Caco-2 (cell line): Measurements from ENCODE around the gene GAS7. TPM values are rescaled to one million over a fixed set of nuclear protein-coding genes. Genes with fewer than 3 reads are reported as not detected.

Source experiments
- BruUV-seq: library from RNA; stranded (reverse); fragments of 400-500 nt; replicated peaks from 2 replicates; lab custom pipeline; 2021; lab: Mats Ljungman, UMichigan
- CTCF ChIA-PET: fragments of 300-600 bp; sonication (Branson Sonifier 250); formaldehyde crosslinking; loops from one replicate; lab custom pipeline; 2022; ENCODE audit warnings: antibody characterized with exemption; lab: Charles Lee
- POLR2A ChIA-PET: fragments of 300-600 bp; sonication (Branson Sonifier 250); formaldehyde crosslinking; loops from one replicate; lab custom pipeline; 2022; ENCODE audit warnings: antibody characterized with exemption; lab: Charles Lee
- DNase-seq, 2 experiments: peaks; one replicate each; pipeline versions ENCODE4 v3.0.0 to v3.0.0-alpha.2; 2020 to 2022
- H3K27me3 ChIP-seq: replicated peaks from 2 replicates; pipeline ENCODE4 v1.6.0; 2011; ENCODE audit warnings: low read length; ENCODE audit not compliant: control insufficient read depth, insufficient read depth
- H3K36me3 ChIP-seq: 2 replicates; pipeline ENCODE4 v1.5.1; 2011; ENCODE audit warnings: low read length; ENCODE audit not compliant: control insufficient read depth, insufficient read depth
- H3K4me1 ChIP-seq: fragments of 250-450 bp; sonication (Bioruptor Pico); 2 replicates; pipeline ENCODE4 v1.5.1; 2020; ENCODE audit warnings: mild to moderate bottlenecking
- H3K4me3 ChIP-seq: 2 replicates; pipeline ENCODE4 v1.5.1; 2011; ENCODE audit warnings: low read depth, mild to moderate bottlenecking, control low read depth, low read length
- H3K9me3 ChIP-seq: fragments of 250-450 bp; sonication (Bioruptor Pico); 2 replicates; pipeline ENCODE4 v1.5.1; 2020; ENCODE audit warnings: mild to moderate bottlenecking, moderate library complexity
- H3K27ac Mint-ChIP-seq: one replicate; pipeline ENCODE4 v1.8.0; 2022; ENCODE audit warnings: mixed read lengths; ENCODE audit not compliant: unreplicated experiment
- H3K27me3 Mint-ChIP-seq: one replicate; pipeline ENCODE4 v1.8.0; 2022; ENCODE audit warnings: mixed read lengths; ENCODE audit not compliant: insufficient read depth, unreplicated experiment
- H3K36me3 Mint-ChIP-seq: one replicate; pipeline ENCODE4 v1.8.0; 2022; ENCODE audit warnings: mild to moderate bottlenecking, mixed read lengths; ENCODE audit not compliant: insufficient read depth, unreplicated experiment
- H3K4me1 Mint-ChIP-seq: one replicate; pipeline ENCODE4 v1.8.0; 2022; ENCODE audit warnings: low read depth, mixed read lengths; ENCODE audit not compliant: unreplicated experiment
- H3K4me3 Mint-ChIP-seq: one replicate; pipeline ENCODE4 v1.8.0; 2022; ENCODE audit warnings: mild to moderate bottlenecking, moderate library complexity, mixed read lengths; ENCODE audit not compliant: unreplicated experiment
- H3K9me3 Mint-ChIP-seq: one replicate; pipeline ENCODE4 v1.8.0; 2022; ENCODE audit warnings: mixed read lengths; ENCODE audit not compliant: unreplicated experiment
- intact Hi-C: fragments of 100-400 bp; cut with micrococcal nuclease; formaldehyde crosslinking; loops from one replicate; pipeline ENCODE4 v1.10.0; 2022; ENCODE audit not compliant: unreplicated experiment
- total RNA-seq: library from RNA; stranded (reverse); gene quantifications from 2 replicates; pipeline ENCODE4 v1.2.3, GENCODE V29; 2022
- TF ChIP-seq, protein P1 (sequence below), 2 experiments: fragments of 200-600 bp in 1 of 2; IDR thresholded peaks; 1 replicate in 1 of 2; 2 replicates in 1 of 2; pipeline versions ENCODE4 v1.5.1 to v1.8.0; 2011 to 2022; ENCODE audit warnings: antibody characterized with exemption in 1 of 2, control low read depth in 1 of 2, inconsistent platforms in 1 of 2, low read depth in 1 of 2, low read length in 1 of 2, mild to moderate bottlenecking in 1 of 2, moderate library complexity in 1 of 2; ENCODE audit not compliant: insufficient read depth in 1 of 2, severe bottlenecking in 1 of 2, unreplicated experiment in 1 of 2

GAS7 gene
- total RNA-seq, 1 experiment from 2014 or later, result 0.34 TPM

- Histone ChIP-seq H3K36me3 (no peaks in the 10 kb centered on the region), H3K9me3 (no peaks in the 10 kb centered on the region), H3K4me3 (no peak overlapping the region), H3K4me1 (no peaks in the 10 kb centered on the region), H3K27me3 (no peaks in the 10 kb centered on the region)
- Mint-ChIP-seq H3K27me3 (peaks cover 2% of the 10 kb centered on the region), H3K9me3 (no peaks in the 10 kb centered on the region), H3K27ac (no peak overlapping the region), H3K36me3 (no peaks in the 10 kb centered on the region), H3K4me1 (no peaks in the 10 kb centered on the region), H3K4me3 (no peak overlapping the region)
- CTCF ChIA-PET, result no interaction called here
- intact Hi-C loops, result no loop called here
- TF ChIP-seq, protein P1, sequence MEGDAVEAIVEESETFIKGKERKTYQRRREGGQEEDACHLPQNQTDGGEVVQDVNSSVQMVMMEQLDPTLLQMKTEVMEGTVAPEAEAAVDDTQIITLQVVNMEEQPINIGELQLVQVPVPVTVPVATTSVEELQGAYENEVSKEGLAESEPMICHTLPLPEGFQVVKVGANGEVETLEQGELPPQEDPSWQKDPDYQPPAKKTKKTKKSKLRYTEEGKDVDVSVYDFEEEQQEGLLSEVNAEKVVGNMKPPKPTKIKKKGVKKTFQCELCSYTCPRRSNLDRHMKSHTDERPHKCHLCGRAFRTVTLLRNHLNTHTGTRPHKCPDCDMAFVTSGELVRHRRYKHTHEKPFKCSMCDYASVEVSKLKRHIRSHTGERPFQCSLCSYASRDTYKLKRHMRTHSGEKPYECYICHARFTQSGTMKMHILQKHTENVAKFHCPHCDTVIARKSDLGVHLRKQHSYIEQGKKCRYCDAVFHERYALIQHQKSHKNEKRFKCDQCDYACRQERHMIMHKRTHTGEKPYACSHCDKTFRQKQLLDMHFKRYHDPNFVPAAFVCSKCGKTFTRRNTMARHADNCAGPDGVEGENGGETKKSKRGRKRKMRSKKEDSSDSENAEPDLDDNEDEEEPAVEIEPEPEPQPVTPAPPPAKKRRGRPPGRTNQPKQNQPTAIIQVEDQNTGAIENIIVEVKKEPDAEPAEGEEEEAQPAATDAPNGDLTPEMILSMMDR (IDR thresholded peaks at IDR 0.05; ENCODE audit: insufficient read depth in 1 of 2, low read depth in 1 of 2, low read length in 1 of 2, severe bottlenecking in 1 of 2, unreplicated experiment in 1 of 2), result no peak
- BruUV-seq, result no TSS peak
- POLR2A ChIA-PET, result no interaction called here
- no peak for DNase-seq
Observed at GRCh38 chr17:9902120-9902519, 296.3 kb downstream of the GAS7 start.

GRCh38 chr17:9900784-9901183, 297.6 kb downstream of the GAS7 start:
- Histone ChIP-seq H3K9me3 (no peaks in the 10 kb centered on the region), H3K27me3 (no peaks in the 10 kb centered on the region), H3K4me1 (no peaks in the 10 kb centered on the region), H3K4me3 (no peak overlapping the region), H3K36me3 (no peaks in the 10 kb centered on the region)
- no peaks in the 10 kb centered on the region for H3K9me3 Mint-ChIP-seq
- ChIA-PET CTCF (no interaction called here), POLR2A (no interaction called here)
- intact Hi-C loops, result no loop called here
- TF ChIP-seq, protein P1 (IDR thresholded peaks at IDR 0.05; ENCODE audit: insufficient read depth in 1 of 2, low read depth in 1 of 2, low read length in 1 of 2, severe bottlenecking in 1 of 2, unreplicated experiment in 1 of 2), result no peak
- no peak for DNase-seq
- no TSS peak for BruUV-seq
- no peaks in the 10 kb centered on the region for H3K4me1 Mint-ChIP-seq
- H3K4me3 Mint-ChIP-seq, result no peak overlapping the region
- H3K27me3 Mint-ChIP-seq, result peaks cover 8% of the 10 kb centered on the region
- H3K27ac Mint-ChIP-seq, result no peak overlapping the region
- H3K36me3 Mint-ChIP-seq, result no peaks in the 10 kb centered on the region

GRCh38 chr17:9900044-9900594, 298.3 kb downstream of the GAS7 start:
- Mint-ChIP-seq H3K4me3 (no peak overlapping the region), H3K9me3 (no peaks in the 10 kb centered on the region), H3K4me1 (no peaks in the 10 kb centered on the region), H3K36me3 (no peaks in the 10 kb centered on the region), H3K27ac (no peak overlapping the region), H3K27me3 (peaks cover 8% of the 10 kb centered on the region)
- Histone ChIP-seq H3K27me3 (no peaks in the 10 kb centered on the region), H3K4me1 (no peaks in the 10 kb centered on the region), H3K9me3 (no peaks in the 10 kb centered on the region), H3K4me3 (no peak overlapping the region), H3K36me3 (no peaks in the 10 kb centered on the region)
- no peak for DNase-seq
- no TSS peak for BruUV-seq
- CTCF ChIA-PET, result no interaction called here
- intact Hi-C loops, result no loop called here
- TF ChIP-seq, protein P1 (IDR thresholded peaks at IDR 0.05; ENCODE audit: insufficient read depth in 1 of 2, low read depth in 1 of 2, low read length in 1 of 2, severe bottlenecking in 1 of 2, unreplicated experiment in 1 of 2), result no peak
- POLR2A ChIA-PET, result no interaction called here
